SK-N-SH (cell line): ENCODE measurements around the gene PEF1. TPM values are rescaled to one million over a fixed set of nuclear protein-coding genes. Genes with fewer than 3 reads are reported as not detected.

ENCODE experiments used
- CTCF ChIA-PET: fragments of 300-600, 350-600 bp; formaldehyde crosslinking; extraction: SDS; loops from one replicate; lab custom pipeline; 2021; lab: Yijun Ruan, JAX
- POLR2A ChIA-PET: fragments of 350-600 bp; sonication (Branson Sonifier 250); formaldehyde crosslinking; extraction: SDS; loops from one replicate; lab custom pipeline; 2020; ENCODE audit warnings: antibody characterized with exemption, inconsistent platforms; lab: Yijun Ruan, JAX
- DNase-seq: peaks from one replicate; pipeline ENCODE4 v3.0.0; 2012
- H2AFZ ChIP-seq: fragments of 200-600 bp; sonication (generic); 2 replicates; pipeline ENCODE4 v1.8.1; 2016; ENCODE audit warnings: antibody characterized with exemption, mild to moderate bottlenecking, low read depth
- H3F3A ChIP-seq: fragments of 200-600 bp; sonication (generic); replicated peaks from 2 replicates; pipeline ENCODE3; 2016; ENCODE audit warnings: antibody characterized with exemption, mild to moderate bottlenecking; ENCODE audit not compliant: insufficient read depth
- H3K27ac ChIP-seq, 2 experiments: fragments of 200-500 bp in 1 of 2; fragments of 200-600 bp in 1 of 2; sonication (Bioruptor generic) in 1 of 2; sonication (generic), shearing (Covaris generic) in 1 of 2; 2 replicates each; pipeline versions ENCODE4 v1.5.1 to v1.6.1; 2014 to 2016; ENCODE audit warnings: low read depth in 2 of 2, inconsistent platforms in 1 of 2, low read length in 1 of 2, mild to moderate bottlenecking in 1 of 2, mixed read lengths in 1 of 2
- H3K27me3 ChIP-seq: fragments of 200-600 bp; sonication (generic), shearing (Covaris generic); 2 replicates; pipeline ENCODE4 v1.6.1; 2016; ENCODE audit warnings: mixed run types; ENCODE audit not compliant: insufficient read depth
- H3K36me3 ChIP-seq, 2 experiments: fragments of 200-500 bp in 1 of 2; fragments of 200-600 bp in 1 of 2; sonication (Bioruptor generic) in 1 of 2; sonication (generic) in 1 of 2; replicated peaks in 1 of 2; 2 replicates each; pipeline versions ENCODE3 to v1.5.1; 2014 to 2016; ENCODE audit warnings: low read length in 1 of 2, mild to moderate bottlenecking in 1 of 2; ENCODE audit not compliant: insufficient read depth in 2 of 2, control insufficient read depth in 1 of 2
- H3K4me1 ChIP-seq, 2 experiments: fragments of 200-500 bp in 1 of 2; fragments of 200-600 bp in 1 of 2; sonication (Bioruptor generic) in 1 of 2; sonication (generic), shearing (Covaris generic) in 1 of 2; 2 replicates each; pipeline versions ENCODE4 v1.5.1 to v1.6.1; 2014 to 2016; ENCODE audit warnings: low read depth in 1 of 2, low read length in 1 of 2, mixed run types in 1 of 2; ENCODE audit not compliant: insufficient read depth in 2 of 2, control insufficient read depth in 1 of 2
- H3K4me2 ChIP-seq: fragments of 200-600 bp; sonication (generic), shearing (Covaris generic); 2 replicates; pipeline ENCODE4 v1.6.1; 2017; ENCODE audit warnings: mixed run types
- H3K4me3 ChIP-seq, 2 experiments: fragments of 200-500 bp in 1 of 2; fragments of 200-600 bp in 1 of 2; sonication (Bioruptor generic) in 1 of 2; sonication (generic), shearing (Covaris generic) in 1 of 2; 2 replicates each; pipeline versions ENCODE4 v1.5.1 to v1.8.1; 2014 to 2016; ENCODE audit warnings: low read depth in 2 of 2, inconsistent platforms in 1 of 2, low read length in 1 of 2, mild to moderate bottlenecking in 1 of 2, mixed read lengths in 1 of 2, moderate library complexity in 1 of 2
- H3K79me2 ChIP-seq: fragments of 200-600 bp; sonication (generic); 2 replicates; pipeline ENCODE4 v1.8.1; 2017; ENCODE audit warnings: mild to moderate bottlenecking; ENCODE audit not compliant: insufficient read depth
- H3K9ac ChIP-seq: fragments of 200-600 bp; sonication (generic); 2 replicates; pipeline ENCODE4 v1.6.1; 2017; ENCODE audit warnings: mixed run types
- H3K9me2 ChIP-seq: fragments of 200-600 bp; sonication (generic); 2 replicates; pipeline ENCODE4 v1.6.1; 2017; ENCODE audit warnings: mixed run types
- H3K9me3 ChIP-seq: fragments of 200-600 bp; sonication (generic); 2 replicates; pipeline ENCODE4 v1.6.1; 2017; ENCODE audit warnings: mixed run types, mild to moderate bottlenecking, moderate library complexity
- H4K20me1 ChIP-seq: fragments of 200-600 bp; sonication (generic); 2 replicates; pipeline ENCODE4 v1.6.1; 2017; ENCODE audit warnings: mild to moderate bottlenecking, mixed run types; ENCODE audit not compliant: insufficient read depth
- CHD2 ChIP-seq: fragments of 150-350 bp; IDR thresholded peaks from 2 replicates; pipeline ENCODE4 v1.6.1; 2018; ENCODE audit warnings: low read length; ENCODE audit not compliant: partially characterized antibody
- FOSL2 ChIP-seq: IDR thresholded peaks from 2 replicates; pipeline ENCODE4 v1.4.0; 2012; ENCODE audit warnings: low read depth, mild to moderate bottlenecking, moderate library complexity, borderline replicate concordance
- FOXJ3 ChIP-seq: sonication (generic); formaldehyde crosslinking; IDR thresholded peaks from 2 replicates; pipeline ENCODE4 v1.5.1; 2020; ENCODE audit warnings: mild to moderate bottlenecking, missing genetic modification reagents
- FOXM1 ChIP-seq: IDR thresholded peaks from 2 replicates; pipeline ENCODE4 v1.4.0; 2012; ENCODE audit warnings: low read depth, mild to moderate bottlenecking
- GABPA ChIP-seq: IDR thresholded peaks from 2 replicates; pipeline ENCODE4 v1.4.0; 2012; ENCODE audit warnings: low read depth, mild to moderate bottlenecking
- GATA2 ChIP-seq: sonication (generic); formaldehyde crosslinking; IDR thresholded peaks from 2 replicates; pipeline ENCODE4 v1.5.0; 2020; ENCODE audit warnings: mild to moderate bottlenecking, missing genetic modification reagents
- MAX ChIP-seq: IDR thresholded peaks from 2 replicates; pipeline ENCODE4 v1.4.0; 2012; ENCODE audit warnings: low read depth
- MEF2A ChIP-seq: IDR thresholded peaks from 2 replicates; pipeline ENCODE4 v1.4.0; 2012; ENCODE audit warnings: low read depth, borderline replicate concordance
- NFIC ChIP-seq: IDR thresholded peaks from 2 replicates; pipeline ENCODE4 v1.4.0; 2012; ENCODE audit warnings: borderline replicate concordance
- POLR2AphosphoS5 ChIP-seq: IDR thresholded peaks from 2 replicates; pipeline ENCODE4 v1.6.1; 2012; ENCODE audit warnings: low read depth, low read length
- RCOR1 ChIP-seq: fragments of 150-350 bp; IDR thresholded peaks from 2 replicates; pipeline ENCODE4 v1.6.1; 2017; ENCODE audit warnings: antibody characterized with exemption, low read length
- RFX5 ChIP-seq: IDR thresholded peaks from 2 replicates; pipeline ENCODE4 v1.6.1; 2012; ENCODE audit warnings: mild to moderate bottlenecking, improper control_type of control experiment, low read length
- SMC3 ChIP-seq: IDR thresholded peaks from 2 replicates; pipeline ENCODE4 v1.6.1; 2012; ENCODE audit warnings: low read depth, low read length, improper control_type of control experiment
- TAF1 ChIP-seq: IDR thresholded peaks from 2 replicates; pipeline ENCODE4 v1.6.1; 2012; ENCODE audit warnings: low read depth, mild to moderate bottlenecking, low read length, moderate library complexity, borderline replicate concordance
- TCF12 ChIP-seq: IDR thresholded peaks from 2 replicates; pipeline ENCODE4 v1.4.0; 2012
- USF1 ChIP-seq: IDR thresholded peaks from 2 replicates; pipeline ENCODE4 v1.4.0; 2012; ENCODE audit warnings: low read depth, borderline replicate concordance
- WGBS: methylation state at CpG from one replicate; pipeline ENCODE4 v1.1.6; 2017; ENCODE audit warnings: low lambda C conversion rate; 5-methylcytosine and 5-hydroxymethylcytosine counted together
- polyA plus RNA-seq, 3 experiments: library from polyadenylated mRNA; depleted of rRNA; stranded (reverse); fragments of >200 nt; gene quantifications; 2 replicates each; pipeline ENCODE4 v1.2.3, GENCODE V29; 2012
- TF ChIP-seq, protein P1 (sequence below): fragments of 150-350 bp; IDR thresholded peaks from 2 replicates; pipeline ENCODE4 v1.6.1; 2016; ENCODE audit warnings: mild to moderate bottlenecking, low read depth, low read length
- TF ChIP-seq, protein P2 (sequence below): fragments of 200-600 bp; sonication (generic); IDR thresholded peaks from 2 replicates; pipeline ENCODE4 v1.6.1; 2017; ENCODE audit warnings: antibody characterized with exemption, mild to moderate bottlenecking, moderate library complexity
- TF ChIP-seq, protein P3 (sequence below): IDR thresholded peaks from 2 replicates; pipeline ENCODE4; 2012

PEF1 gene
- polyA plus RNA-seq, 1 of the 3 experiments (the other 2 are of a cell fraction), result 51.9 TPM

DNA sequence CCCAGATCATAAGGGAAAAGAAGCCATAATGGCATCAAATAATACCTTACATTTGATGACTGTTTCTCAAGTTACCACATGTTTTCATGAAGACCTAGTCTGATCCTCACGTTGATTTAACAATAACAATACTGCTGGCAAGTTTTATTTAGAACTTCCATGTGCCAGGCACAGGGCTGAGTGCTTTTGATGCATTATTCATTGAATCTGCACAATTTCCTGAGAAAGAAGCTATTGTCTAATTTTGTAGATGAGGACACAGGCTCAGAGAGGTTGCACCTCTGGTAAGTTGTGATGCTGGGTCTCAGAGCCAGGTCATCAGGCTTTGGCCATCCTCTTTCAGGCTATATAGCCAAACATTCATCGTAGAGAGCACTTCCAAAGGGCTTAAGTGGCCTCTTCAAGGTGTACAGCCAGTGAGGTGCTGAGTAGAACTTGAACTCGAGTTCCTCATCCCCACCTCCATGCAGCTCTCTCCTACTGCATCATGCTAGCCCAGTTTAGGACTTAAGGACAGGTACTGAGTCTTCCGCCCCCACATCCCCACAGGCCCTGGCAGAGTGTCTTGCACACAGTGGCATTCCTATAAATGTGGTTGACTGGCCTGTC, 8.3 kb upstream of the PEF1 start:
- H3K9ac ChIP-seq, result no peak overlapping the region
- TF ChIP-seq FOSL2, result no peak
- TF ChIP-seq, protein P1, sequence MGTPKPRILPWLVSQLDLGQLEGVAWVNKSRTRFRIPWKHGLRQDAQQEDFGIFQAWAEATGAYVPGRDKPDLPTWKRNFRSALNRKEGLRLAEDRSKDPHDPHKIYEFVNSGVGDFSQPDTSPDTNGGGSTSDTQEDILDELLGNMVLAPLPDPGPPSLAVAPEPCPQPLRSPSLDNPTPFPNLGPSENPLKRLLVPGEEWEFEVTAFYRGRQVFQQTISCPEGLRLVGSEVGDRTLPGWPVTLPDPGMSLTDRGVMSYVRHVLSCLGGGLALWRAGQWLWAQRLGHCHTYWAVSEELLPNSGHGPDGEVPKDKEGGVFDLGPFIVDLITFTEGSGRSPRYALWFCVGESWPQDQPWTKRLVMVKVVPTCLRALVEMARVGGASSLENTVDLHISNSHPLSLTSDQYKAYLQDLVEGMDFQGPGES, result no peak
- TF ChIP-seq, protein P2, sequence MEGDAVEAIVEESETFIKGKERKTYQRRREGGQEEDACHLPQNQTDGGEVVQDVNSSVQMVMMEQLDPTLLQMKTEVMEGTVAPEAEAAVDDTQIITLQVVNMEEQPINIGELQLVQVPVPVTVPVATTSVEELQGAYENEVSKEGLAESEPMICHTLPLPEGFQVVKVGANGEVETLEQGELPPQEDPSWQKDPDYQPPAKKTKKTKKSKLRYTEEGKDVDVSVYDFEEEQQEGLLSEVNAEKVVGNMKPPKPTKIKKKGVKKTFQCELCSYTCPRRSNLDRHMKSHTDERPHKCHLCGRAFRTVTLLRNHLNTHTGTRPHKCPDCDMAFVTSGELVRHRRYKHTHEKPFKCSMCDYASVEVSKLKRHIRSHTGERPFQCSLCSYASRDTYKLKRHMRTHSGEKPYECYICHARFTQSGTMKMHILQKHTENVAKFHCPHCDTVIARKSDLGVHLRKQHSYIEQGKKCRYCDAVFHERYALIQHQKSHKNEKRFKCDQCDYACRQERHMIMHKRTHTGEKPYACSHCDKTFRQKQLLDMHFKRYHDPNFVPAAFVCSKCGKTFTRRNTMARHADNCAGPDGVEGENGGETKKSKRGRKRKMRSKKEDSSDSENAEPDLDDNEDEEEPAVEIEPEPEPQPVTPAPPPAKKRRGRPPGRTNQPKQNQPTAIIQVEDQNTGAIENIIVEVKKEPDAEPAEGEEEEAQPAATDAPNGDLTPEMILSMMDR, result no peak
- no peak for TF ChIP-seq SMC3
- no peak for TF ChIP-seq GABPA
- TF ChIP-seq MAX, result no peak
- peaks cover 0 to 10% of the 10 kb centered on the region in 2 experiments; a peak in 2 of 4 replicates for H3K4me1 ChIP-seq
- H3F3A ChIP-seq, result no peaks in the 10 kb centered on the region
- H3K79me2 ChIP-seq, result no peaks in the 10 kb centered on the region
- ChIA-PET CTCF (interaction anchor here (1.0 to 1.7 kb wide), 5 partner anchors 10 to 104 kb away, joined by 3 to 5 read pairs (median 3); no protein-coding TSS in a partner anchor), POLR2A (no interaction called here)
- H4K20me1 ChIP-seq, result no peaks in the 10 kb centered on the region
- no peaks in the 10 kb centered on the region for H3K36me3 ChIP-seq
- H3K9me2 ChIP-seq, result no peaks in the 10 kb centered on the region
- no peaks in the 10 kb centered on the region for H3K9me3 ChIP-seq
- 63% methylated on average over 4 of the region's 4 CpGs for WGBS
- H3K4me2 ChIP-seq, result no peak overlapping the region
- no peaks in the 10 kb centered on the region for H3K27me3 ChIP-seq
- no peak overlapping the region for H2AFZ ChIP-seq
- no peak for DNase-seq
- no peak overlapping the region for H3K27ac ChIP-seq
- no peak overlapping the region for H3K4me3 ChIP-seq

DNA sequence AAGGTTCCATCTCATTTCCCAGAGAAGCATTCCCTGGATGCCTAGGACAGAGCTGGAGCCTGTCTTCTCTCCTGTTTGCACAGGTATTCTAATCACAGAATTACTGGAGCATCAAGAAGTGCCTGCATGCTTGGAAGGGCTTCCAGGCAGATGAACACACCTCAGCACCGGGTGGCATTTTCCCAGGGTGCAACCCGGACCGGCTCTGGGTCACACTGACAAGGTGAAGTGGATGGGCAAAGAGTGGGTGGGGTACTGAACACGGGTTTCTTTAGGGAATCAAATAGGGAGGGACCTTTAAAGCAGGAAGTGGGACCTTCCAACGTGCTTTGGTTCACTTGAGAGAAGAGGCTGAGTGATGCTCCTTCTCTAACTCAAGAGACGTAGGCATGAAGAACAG, 7.1 kb upstream of the PEF1 start:
- Histone ChIP-seq H3K4me1 (peaks cover 0 to 10% of the 10 kb centered on the region in 2 experiments; a peak in 2 of 4 replicates), H3K27me3 (no peaks in the 10 kb centered on the region), H3K9me3 (no peaks in the 10 kb centered on the region), H3K9me2 (no peaks in the 10 kb centered on the region), H3K9ac (no peak overlapping the region), H3K4me2 (no peak overlapping the region), H2AFZ (no peak overlapping the region), H3F3A (peaks cover 2% of the 10 kb centered on the region), H4K20me1 (no peaks in the 10 kb centered on the region), H3K36me3 (no peaks in the 10 kb centered on the region), H3K79me2 (no peaks in the 10 kb centered on the region), H3K4me3 (no peak overlapping the region), H3K27ac (no peak overlapping the region)
- no peak for DNase-seq
- 79% methylated on average over 6 of the region's 6 CpGs for WGBS
- TF ChIP-seq, protein P3, sequence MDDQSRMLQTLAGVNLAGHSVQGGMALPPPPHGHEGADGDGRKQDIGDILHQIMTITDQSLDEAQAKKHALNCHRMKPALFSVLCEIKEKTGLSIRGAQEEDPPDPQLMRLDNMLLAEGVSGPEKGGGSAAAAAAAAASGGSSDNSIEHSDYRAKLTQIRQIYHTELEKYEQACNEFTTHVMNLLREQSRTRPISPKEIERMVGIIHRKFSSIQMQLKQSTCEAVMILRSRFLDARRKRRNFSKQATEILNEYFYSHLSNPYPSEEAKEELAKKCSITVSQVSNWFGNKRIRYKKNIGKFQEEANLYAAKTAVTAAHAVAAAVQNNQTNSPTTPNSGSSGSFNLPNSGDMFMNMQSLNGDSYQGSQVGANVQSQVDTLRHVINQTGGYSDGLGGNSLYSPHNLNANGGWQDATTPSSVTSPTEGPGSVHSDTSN, result no peak
- TF ChIP-seq POLR2AphosphoS5 (no peak), GATA2 (CRISPR knock-in tag) (no peak), CHD2 (no peak), RFX5 (no peak), TAF1 (no peak), NFIC (no peak), RCOR1 (no peak), FOXM1 (no peak), GABPA (no peak), FOXJ3 (no peak), MAX (no peak), USF1 (no peak), TCF12 (no peak), MEF2A (no peak), SMC3 (no peak)
- ChIA-PET POLR2A (no interaction called here), CTCF (interaction anchor here (0.7 to 1.7 kb wide), 9 partner anchors 12 to 303 kb away, joined by 3 to 13 read pairs (median 3); no protein-coding TSS in a partner anchor)
